Right cardiac atrium (tissue), 5 donors: Measurements from ENCODE around the gene HOXC11. TPM values are rescaled to one million over a fixed set of nuclear protein-coding genes. Genes with fewer than 3 reads are reported as not detected.

Experiments used
- ATAC-seq, 2 donors: fragments of 200-7000 bp; cut with Tn5 transposase; one replicate each; pipeline versions ENCODE4 v1.8.0 to v1.9.1; 2020; ENCODE audit warnings: moderate library complexity in 2 of 2, mild to moderate bottlenecking in 1 of 2
- DNase-seq, 3 donors: peaks; one replicate each; pipeline ENCODE4 v3.0.0-alpha.2; 2020
- H3K27ac ChIP-seq: one replicate; pipeline ENCODE4 v1.5.1; 2013; ENCODE audit warnings: mild to moderate bottlenecking, low read length, control low read depth, moderate library complexity
- H3K27me3 ChIP-seq: one replicate; pipeline ENCODE4 v1.6.1; 2013; ENCODE audit not compliant: control insufficient read depth, insufficient read depth
- H3K4me1 ChIP-seq: one replicate; pipeline ENCODE4 v1.6.1; 2013; ENCODE audit warnings: low read length; ENCODE audit not compliant: control insufficient read depth, insufficient read depth
- H3K4me3 ChIP-seq: one replicate; pipeline ENCODE4 v1.5.1; 2013; ENCODE audit warnings: low read length, control low read depth
- H3K9me3 ChIP-seq: one replicate; pipeline ENCODE4 v1.6.1; 2013; ENCODE audit warnings: low read length; ENCODE audit not compliant: control insufficient read depth
- WGBS: extraction: QIAGEN DNeasy Blood & Tissue Kit; methylation state at CpG from one replicate; pipeline ENCODE4 v1.1.7; 2013; 5-methylcytosine and 5-hydroxymethylcytosine counted together
- intact Hi-C, 4 donors: fragments of 100-400 bp; cut with DNase I; formaldehyde crosslinking; loops; one replicate each; pipeline versions ENCODE4 v1.11.0 to v1.14.0; 2022 to 2023
- polyA plus RNA-seq: library from polyadenylated mRNA; stranded (reverse); fragments of 200-250 nt; gene quantifications from one replicate; pipeline ENCODE4 v1.2.3, GENCODE V29; 2013
- total RNA-seq, 4 donors: library from RNA; stranded (reverse); fragmentation: NEBNext Ultra II Directional; extraction: Animal tissue kit (Norgen Biotek cat#: 25700); gene quantifications; one replicate each; pipeline ENCODE4 v1.2.1, GENCODE V29; 2021
- donor health status: healthy with polysubstance abuse.
- donor health status: DM: no; HTN: yes; CAD: no.
- donor health status: DM: no; HTN: no; CAD: no.
- donor health status: DM: no; HTN: yes; CAD: no; lungs with severe emphysema.
- donor health status: DM: yes; HTN: yes; CAD: no.

Gene HOXC11
- total and polyA plus RNA-seq, 5 donors = not detected

- WGBS = 5% methylated on average over 51 of the region's 51 CpGs
- H3K27me3 ChIP-seq = peaks cover 8% of the 10 kb centered on the region
- DNase-seq = no peak
Observed at GRCh38 chr12:53944907-53945847, 27.7 kb upstream of the HOXC11 start.

DNA sequence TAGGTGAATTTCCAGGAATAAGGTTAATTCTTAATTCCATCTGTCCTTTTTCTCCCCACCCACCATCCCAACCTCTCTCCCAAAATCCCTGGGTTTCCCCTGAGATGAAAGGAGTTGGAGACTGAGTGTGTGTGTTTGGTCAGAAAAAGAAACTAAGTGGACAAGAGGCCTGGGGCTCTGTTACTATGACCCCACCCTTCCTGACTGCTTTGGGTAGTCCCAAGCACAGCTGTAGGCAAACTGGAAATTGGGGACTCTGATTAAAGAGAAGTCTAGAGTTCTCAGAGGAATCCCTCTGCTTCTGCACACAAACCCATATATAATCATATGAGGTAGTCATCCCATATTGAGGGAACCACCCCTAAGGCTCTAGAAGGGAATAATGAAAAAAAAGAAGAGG lies 25.2 kb upstream of the HOXC11 start:
- H3K27ac ChIP-seq = no peak overlapping the region
- peaks cover 8% of the 10 kb centered on the region for H3K27me3 ChIP-seq
- ATAC-seq (no peak), DNase-seq (no peak)
- H3K4me1 ChIP-seq = no peaks in the 10 kb centered on the region
- no peaks in the 10 kb centered on the region for H3K9me3 ChIP-seq
- intact Hi-C loops = no loop called here
- no peak overlapping the region for H3K4me3 ChIP-seq

More at GRCh38 chr12:53944907-53945847, 27.7 kb upstream of the HOXC11 start:
- Histone ChIP-seq H3K27ac (no peak overlapping the region), H3K4me3 (no peak overlapping the region), H3K4me1 (no peaks in the 10 kb centered on the region), H3K9me3 (no peaks in the 10 kb centered on the region)
- no peak for ATAC-seq
- intact Hi-C loops = no loop called here

DNA sequence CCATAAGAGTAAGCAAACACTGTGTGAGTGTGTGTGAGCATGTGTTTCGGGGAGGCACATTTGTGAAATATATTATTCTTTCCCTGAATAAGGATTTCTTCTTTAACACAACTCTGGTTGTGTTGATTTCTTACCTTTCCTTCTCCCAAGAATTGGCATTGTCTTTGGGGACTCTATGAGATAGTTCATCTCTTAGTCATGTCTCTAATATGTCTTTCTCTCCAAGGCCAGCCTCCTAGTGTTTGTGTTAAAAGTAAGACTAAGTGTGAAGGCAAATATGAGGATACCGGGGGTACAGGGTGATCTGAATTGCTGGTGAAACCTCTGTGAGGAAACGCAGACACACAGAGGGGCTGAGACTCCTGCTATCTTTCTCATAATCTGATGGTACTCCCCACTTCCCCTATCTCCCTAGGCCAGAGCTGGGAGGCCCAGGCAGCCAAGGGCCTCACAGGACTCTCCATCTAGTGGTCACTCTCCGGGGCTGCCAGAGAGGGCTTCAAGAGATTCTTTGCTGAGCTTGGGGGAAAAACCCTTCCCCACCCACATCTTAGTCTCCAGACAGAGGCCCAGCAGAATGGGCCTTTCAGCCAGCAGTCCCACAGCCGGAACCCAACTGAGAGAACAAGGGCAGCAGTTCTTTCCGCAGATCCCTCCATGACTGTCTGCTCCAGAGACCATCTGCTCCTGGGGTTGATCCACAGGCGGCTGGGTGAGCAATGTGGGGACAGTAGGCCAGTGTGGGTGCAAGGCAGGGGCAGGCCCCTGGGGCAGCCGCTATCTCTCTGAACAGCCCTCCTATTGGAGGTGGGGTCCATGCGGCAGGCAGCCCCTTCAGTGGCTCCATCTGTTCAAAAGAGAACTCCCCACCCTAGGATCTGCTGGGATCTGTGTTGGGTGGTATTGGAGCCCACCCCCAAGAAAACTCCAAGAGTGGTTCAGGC lies 24.0 kb upstream of the HOXC11 start:
- 36% methylated on average over 9 of the region's 9 CpGs for WGBS
- DNase-seq (no peak), ATAC-seq (no peak)
- H3K27me3 ChIP-seq = peaks cover 8% of the 10 kb centered on the region
- no peaks in the 10 kb centered on the region for H3K4me1 ChIP-seq
- H3K4me3 ChIP-seq = no peak overlapping the region
- H3K9me3 ChIP-seq = no peaks in the 10 kb centered on the region
- no peak overlapping the region for H3K27ac ChIP-seq
- intact Hi-C loops = no loop called here

- ATAC-seq = no peak
- WGBS = 4% methylated on average over 34 of the region's 34 CpGs
- Histone ChIP-seq H3K27me3 (peaks cover 8% of the 10 kb centered on the region), H3K27ac (no peak overlapping the region), H3K9me3 (no peaks in the 10 kb centered on the region), H3K4me3 (no peak overlapping the region), H3K4me1 (no peaks in the 10 kb centered on the region)
- intact Hi-C loops = no loop called here
- DNase-seq = no peak
Observed at GRCh38 chr12:53949631-53950436, 23.1 kb upstream of the HOXC11 start.

DNA sequence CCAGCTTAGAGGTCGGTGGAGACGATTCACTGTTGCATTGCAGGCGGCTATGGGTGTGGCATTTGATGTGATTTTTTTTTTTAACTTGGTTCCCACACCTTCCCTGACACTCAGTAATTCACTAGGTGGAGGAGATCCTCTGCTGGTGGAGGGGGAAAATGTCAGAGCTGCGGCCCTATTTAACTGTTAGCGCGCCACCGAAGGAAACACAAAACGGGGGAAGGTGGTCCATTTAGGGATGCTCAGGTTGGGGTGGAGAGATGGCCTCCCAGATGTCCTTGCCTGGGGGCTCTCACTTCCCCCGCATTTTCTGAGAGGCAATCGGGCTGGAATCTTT lies 22.5 kb upstream of the HOXC11 start:
- ATAC-seq (no peak), DNase-seq (no peak)
- WGBS = 5% methylated on average over 10 of the region's 10 CpGs
- Histone ChIP-seq H3K4me3 (no peak overlapping the region), H3K9me3 (no peaks in the 10 kb centered on the region), H3K27me3 (peaks cover 8% of the 10 kb centered on the region), H3K27ac (no peak overlapping the region), H3K4me1 (no peaks in the 10 kb centered on the region)
- intact Hi-C loops = no loop called here

- Histone ChIP-seq H3K9me3 (no peaks in the 10 kb centered on the region), H3K27me3 (peaks cover 8% of the 10 kb centered on the region), H3K27ac (no peak overlapping the region), H3K4me1 (no peaks in the 10 kb centered on the region), H3K4me3 (no peak overlapping the region)
- 3% methylated on average over 34 of the region's 34 CpGs for WGBS
- DNase-seq = no peak
- ATAC-seq = peak in 1 of 2 donors; percentile 18
- intact Hi-C loops = no loop called here
Observed at GRCh38 chr12:53950789-53951576, 21.9 kb upstream of the HOXC11 start.

GRCh38 chr12:53951577-53952334 lies 21.2 kb upstream of the HOXC11 start:
- 4% methylated on average over 47 of the region's 47 CpGs for WGBS
- no peaks in the 10 kb centered on the region for H3K4me1 ChIP-seq
- DNase-seq = no peak
- H3K27ac ChIP-seq = no peak overlapping the region
- no peak for ATAC-seq
- no peak overlapping the region for H3K4me3 ChIP-seq
- H3K27me3 ChIP-seq = peaks cover 2% of the 10 kb centered on the region
- intact Hi-C loops = no loop called here
- no peaks in the 10 kb centered on the region for H3K9me3 ChIP-seq

GRCh38 chr12:53952335-53952694 lies 20.6 kb upstream of the HOXC11 start:
- Histone ChIP-seq H3K9me3 (no peaks in the 10 kb centered on the region), H3K27me3 (no peaks in the 10 kb centered on the region), H3K4me1 (no peaks in the 10 kb centered on the region), H3K4me3 (no peak overlapping the region), H3K27ac (no peak overlapping the region)
- no peak for ATAC-seq
- intact Hi-C loops = no loop called here
- 15% methylated on average over 13 of the region's 13 CpGs for WGBS
- no peak for DNase-seq

GRCh38 chr12:53952871-53953734 lies 19.8 kb upstream of the HOXC11 start:
- no peaks in the 10 kb centered on the region for H3K4me1 ChIP-seq
- H3K9me3 ChIP-seq = no peaks in the 10 kb centered on the region
- WGBS = 6% methylated on average over 38 of the region's 38 CpGs
- intact Hi-C loops = no loop called here
- H3K4me3 ChIP-seq = no peak overlapping the region
- no peak for DNase-seq
- ATAC-seq = no peak
- H3K27me3 ChIP-seq = no peaks in the 10 kb centered on the region
- H3K27ac ChIP-seq = no peak overlapping the region
